ENCODE measurements around the gene IGF2. TPM values are rescaled to one million over a fixed set of nuclear protein-coding genes. Genes with fewer than 3 reads are reported as not detected.
"Not testable (repeated sequence)": the region's sequence is repeated elsewhere in the genome, so short reads cannot be mapped to it uniquely, and the experiment has no call there.

Gene IGF2
- total RNA-seq, 1 donor, result under 0.01 TPM

DNA sequence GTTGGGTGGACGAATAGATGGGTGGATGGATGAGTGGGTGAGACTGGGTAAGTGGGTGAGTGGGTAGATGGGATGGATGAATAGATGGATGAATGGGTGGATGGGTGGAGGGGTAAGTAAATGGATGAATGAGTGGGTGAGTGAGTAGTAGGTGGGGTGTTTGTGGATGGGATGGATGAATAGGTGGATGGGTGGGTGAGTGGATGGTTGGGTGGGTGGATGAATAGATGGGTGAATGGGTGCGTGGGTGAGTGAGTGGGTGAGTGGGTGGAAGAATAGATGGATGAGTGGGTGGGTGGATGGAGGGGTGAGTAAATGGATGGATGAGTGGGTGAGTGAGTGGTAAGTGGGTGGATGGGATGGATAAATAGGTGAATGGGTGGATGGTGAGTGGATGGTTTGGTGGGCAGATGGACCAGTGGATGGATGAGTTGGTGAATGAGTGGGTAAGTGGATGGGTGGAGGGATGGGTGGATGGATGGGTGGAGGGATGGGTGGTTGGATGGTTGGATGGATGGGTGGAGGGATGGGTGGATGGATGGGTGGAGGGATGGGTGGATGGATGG, 12.6 kb downstream of the IGF2 start:
- no peak for DNase-seq (ENCODE audit: low read depth in 2 of 3, low spot score in 2 of 3)

DNA sequence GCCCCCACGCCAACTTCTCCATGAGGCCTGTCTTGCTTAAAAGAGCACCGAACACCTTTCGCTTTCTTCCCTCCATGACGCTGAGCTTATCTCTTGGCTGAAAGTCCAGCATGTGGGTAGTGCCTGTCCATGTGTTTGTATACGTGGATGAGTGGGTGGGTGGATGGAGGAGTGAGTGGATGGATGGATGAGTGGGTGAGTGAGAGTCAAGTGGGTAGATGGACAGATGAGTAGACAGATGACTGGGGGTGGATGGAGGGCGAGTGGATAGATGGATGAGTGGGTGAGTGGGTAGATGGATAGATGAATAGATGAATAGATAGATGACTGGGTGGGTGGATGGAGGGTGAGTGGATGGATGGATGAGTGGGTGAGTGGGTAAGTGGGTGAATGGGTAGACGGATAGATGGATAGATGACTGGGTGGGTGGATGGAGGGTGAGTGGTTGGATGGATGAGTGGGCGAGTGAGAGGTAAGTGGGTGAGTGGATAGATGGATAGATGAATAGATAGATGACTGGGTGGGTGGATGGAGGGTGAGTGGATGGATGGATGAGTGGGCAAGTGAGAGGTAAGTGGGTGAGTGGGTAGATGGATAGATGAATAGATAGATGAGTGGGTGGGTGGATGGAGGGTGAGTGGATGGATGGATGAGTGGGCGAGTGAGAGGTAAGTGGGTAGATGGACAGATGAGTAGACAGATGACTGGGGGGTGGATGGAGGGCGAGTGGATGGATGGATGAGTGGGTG, 14.3 kb downstream of the IGF2 start:
- not testable (repeated sequence) for DNase-seq (ENCODE audit: low read depth in 2 of 3, low spot score in 2 of 3)

DNA sequence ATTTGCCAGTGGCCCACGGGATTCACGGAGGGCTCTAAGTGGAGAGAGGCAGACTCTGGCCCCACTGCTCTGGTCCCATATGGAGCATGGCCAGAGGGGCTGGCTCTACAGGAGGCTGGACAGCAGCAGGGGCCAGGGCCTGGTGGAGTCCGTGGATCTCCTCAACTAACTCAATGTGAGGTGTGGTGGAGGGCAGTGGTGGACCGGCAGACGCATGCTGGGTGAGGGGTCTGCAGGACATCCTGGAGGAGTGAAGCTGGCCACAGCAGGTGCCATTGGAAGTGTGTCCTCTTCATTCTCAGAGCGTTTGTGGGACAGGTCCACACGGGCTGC, 15.6 kb downstream of the IGF2 start:
- DNase-seq (ENCODE audit: low read depth in 2 of 3, low spot score in 2 of 3), result no peak

DNA sequence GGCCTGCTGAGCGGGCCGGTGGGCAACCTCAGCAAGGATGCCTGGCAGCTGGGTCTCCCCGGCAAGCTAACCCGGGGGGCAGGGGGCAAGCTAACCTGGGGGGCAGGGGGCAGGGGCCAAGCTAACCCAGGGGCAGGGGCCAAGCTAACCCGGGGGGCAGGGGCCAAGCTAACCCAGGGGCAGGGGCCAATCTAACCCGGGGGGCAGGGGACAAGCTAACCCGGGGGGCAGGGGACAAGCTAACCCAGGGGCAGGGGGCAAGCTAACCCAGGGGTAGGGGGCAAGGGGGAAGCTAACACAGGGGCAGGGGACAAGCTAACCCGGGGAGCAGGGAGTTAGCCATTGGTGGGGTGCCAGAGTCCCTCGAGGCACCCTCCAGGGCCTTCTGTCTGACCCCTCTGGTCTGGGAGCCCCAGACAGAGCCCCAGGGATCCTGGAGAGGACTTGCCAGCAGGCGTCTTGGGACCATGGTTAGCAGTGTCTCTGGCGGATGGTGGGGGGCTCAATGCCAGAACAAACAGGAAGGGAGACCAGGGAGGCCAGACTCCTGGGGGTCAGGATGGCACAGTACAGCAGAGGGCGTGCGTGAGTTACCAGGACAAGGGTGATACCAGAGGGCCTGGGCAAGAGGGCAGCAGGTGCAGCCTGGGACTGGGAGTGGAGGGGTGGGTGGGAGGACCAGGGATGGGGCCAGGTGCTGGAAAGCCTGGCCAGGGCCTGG, 16.1 kb downstream of the IGF2 start:
- no peak for DNase-seq (ENCODE audit: low read depth in 2 of 3, low spot score in 2 of 3)

DNA sequence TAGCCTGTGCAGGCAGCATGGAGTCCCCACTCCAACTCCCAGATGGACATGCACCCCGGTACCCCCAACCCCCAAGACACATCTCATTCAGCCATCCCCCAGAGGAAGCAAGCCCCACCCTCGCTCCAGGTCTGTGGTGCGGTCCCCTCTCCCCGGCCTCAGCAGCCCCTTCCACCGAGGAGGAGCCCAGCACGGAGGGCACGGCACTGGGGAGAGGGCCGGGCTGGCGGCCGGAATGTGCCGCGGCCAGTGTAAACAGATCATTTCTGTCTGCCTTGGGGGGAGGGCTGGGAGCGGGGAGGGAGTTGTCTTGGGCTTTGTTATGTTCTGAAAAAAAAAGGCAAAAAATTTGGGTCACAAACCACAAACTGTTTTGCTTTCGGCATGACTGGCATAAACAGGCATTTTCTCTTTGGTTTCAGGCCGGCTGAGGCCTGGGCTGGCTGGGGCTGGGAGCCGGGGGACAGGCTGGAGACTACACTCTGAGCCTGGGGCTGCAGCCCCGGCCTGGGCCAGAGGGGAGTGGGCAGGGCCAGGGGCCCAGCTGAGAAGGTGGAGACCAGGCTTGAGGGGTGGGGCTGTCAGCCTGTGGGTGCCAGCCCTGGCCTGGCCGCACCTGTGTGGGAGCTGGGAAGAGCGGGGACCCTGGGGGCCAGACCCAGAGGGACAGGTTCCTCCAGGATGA, 16.8 kb downstream of the IGF2 start:
- DNase-seq (ENCODE audit: low read depth in 2 of 3, low spot score in 2 of 3), result peak in 1 of 3 donors; percentile 33

DNA sequence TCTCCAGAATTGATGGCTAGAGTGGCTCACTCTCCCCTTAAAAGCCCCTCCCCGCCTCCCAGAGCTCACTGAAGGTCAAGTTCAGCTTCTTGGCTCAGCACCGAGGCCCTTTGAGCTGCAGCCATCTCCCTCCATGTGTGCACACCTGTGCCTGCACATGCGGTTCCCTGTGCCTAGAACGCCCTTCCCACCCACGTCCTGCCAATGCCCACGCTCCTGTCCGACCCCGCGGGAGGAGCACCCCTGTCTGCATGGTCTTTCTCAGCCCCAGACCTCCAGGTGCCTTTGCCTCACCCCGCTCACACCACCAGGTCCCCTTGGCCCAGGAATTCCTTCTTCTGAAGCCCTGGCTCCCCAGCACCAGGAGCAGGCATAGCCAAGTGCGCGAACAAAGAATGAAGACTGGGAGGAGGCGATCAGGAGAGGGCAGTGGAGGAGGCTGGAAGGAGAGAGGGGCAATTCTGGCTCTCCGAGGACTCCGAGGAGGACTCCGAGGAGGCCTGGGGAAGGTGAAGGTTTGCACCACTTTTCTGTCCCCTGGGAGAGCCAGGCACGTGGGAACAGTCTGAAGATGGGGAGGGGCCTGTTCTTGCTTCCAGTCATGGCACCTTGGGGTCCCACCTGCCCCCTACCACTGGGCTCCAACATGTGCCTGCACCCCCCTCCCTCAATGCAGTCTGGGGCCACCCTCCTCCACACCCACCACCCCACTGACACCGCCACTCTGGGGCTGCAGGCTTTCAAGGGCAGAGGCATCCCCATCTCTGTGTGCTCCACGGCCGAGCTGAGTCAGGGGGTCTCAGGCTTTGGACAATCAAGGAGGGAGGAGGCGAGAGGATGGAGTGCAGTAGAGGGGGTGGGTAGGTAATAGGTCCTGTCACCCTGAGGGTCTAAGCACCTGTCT, 17.7 kb downstream of the IGF2 start:
- no peak for DNase-seq (ENCODE audit: low read depth in 2 of 3, low spot score in 2 of 3)

DNA sequence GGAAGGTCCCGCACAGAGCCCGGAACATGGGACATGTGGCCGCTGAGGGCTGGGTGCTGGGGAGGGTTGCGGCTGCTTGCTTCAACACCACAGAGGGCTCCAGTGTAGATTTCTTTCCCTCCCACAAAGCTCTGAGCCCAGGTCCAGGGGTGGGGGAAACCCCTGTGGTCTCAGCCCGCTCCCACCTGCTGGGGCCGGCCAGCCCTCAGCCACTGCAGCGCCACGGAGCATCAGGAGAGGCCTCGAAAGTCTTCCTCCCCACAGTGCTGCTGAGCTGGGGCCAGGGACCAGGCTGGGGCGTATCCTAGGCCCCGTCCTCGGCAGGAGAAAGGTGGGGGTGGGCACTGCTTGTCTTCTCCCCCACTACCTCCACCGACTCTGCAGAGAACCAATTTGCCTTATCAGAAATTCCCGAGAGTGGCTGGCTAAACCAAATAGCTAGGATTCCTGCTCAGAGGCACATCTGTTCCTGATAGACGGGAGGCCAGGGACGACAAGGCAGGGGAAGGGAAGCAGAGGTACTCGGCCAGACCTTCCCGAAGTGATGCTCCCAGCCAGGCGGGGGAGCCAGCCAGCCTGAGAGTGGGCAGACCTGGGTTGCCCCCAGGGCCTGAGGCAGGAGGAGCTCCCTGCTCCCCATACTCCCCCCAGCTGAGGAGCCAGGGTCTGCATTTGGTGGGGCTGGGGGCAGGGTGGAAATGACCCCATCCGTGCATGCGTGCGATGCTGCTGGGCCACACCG, 18.7 kb downstream of the IGF2 start:
- no peak for DNase-seq (ENCODE audit: low read depth in 2 of 3, low spot score in 2 of 3)

DNA sequence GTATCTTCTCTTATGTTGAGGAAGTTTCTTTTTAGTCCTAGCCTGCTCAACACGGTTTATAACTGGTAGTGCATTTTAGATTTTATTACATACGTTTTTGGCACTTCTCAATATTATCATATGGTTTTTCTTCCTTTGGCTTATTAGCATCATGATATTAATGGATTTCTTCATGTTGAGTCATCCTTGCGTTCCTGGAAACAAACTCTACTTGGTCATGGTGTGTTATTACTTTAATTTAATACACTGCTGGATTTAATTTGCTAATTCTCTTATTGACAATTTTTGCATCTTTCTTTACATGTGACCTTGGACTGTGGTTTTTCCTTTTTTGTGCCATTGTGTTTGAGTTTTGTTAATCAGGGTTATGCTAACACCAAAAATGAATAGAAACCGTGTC, 20.5 kb downstream of the IGF2 start:
- no peak for DNase-seq (ENCODE audit: low read depth in 2 of 3, low spot score in 2 of 3)

DNA sequence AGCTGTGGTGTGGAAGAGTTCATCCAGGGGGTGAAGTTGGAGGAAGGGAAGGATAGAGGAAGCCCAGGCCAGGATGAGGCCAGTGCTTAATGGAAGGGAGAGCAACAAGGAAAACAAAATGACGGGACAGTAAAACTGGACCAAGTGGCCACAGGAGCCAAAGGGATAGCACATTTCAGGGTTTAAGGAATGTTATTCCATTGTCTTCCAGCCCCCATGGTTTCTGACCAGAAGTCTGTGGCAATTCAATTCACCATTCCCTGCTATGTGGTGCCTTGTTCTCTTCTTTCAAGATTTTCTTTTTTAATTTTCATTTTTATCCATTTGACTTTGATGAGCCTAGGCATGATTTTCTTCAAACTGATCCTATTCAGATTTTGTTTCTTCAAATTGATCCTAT, 22.5 kb downstream of the IGF2 start:
- DNase-seq (ENCODE audit: low read depth in 2 of 3, low spot score in 2 of 3), result no peak

DNA sequence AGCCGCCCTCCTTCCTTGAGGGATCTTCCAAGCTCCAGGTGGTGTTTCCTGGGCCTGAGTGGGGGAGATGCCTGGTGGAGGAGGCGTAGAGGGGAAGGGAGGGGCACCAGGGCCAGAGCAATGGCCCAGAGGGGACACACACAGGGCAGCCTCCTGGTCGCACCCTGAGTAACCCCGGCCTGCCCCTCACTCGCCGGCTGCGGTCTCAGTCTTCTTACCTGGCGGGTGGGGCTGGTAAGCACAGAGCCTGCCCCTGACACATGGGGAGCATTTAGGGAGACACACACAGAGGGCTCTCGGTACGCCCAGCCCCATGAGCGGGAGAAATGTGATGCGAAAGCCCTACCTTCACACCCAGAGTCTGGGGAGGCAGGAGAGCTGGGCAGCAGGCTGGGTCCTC, 23.9 kb downstream of the IGF2 start:
- DNase-seq (ENCODE audit: low read depth in 2 of 3, low spot score in 2 of 3), result no peak

DNA sequence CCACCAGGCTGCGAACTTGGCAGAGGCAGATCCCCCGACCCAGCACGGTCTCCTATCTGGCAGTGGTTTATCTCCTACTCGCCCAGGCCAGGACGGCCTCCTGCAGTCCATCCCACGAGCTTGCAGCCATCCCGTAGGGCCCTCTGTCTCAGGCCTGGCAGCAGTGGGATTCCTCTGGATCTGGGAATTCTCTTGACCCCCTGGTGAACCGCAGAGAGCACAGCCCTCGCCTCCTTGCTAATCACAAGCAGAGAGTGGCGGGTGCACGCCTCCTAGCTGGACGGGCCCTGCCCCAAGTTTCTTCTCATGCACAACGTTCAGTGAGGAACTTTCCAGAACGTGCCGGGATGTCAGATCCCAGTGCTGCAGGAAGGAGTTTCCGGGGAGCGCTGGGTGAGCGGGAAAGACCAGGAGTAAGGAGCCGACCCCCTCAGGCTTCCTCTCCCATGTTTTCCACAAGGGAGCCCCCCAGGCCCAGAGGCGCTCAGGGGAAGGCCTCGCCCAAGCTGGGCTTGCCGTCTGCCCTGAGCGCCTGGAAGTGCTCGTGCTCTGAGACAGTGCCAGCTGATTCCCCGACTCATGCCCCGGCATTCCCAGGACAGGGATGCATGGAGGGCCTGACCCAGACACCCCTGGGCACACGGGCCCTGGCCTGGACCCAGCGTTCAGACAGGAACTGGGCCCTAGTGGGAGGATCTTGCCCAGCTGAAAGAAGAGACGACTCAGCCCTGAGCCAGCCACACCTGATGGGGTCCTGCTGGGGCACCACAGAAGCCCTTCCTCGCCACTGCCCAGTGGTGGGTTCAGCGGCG, 24.6 kb downstream of the IGF2 start:
- DNase-seq (ENCODE audit: low read depth in 2 of 3, low spot score in 2 of 3), result no peak

DNA sequence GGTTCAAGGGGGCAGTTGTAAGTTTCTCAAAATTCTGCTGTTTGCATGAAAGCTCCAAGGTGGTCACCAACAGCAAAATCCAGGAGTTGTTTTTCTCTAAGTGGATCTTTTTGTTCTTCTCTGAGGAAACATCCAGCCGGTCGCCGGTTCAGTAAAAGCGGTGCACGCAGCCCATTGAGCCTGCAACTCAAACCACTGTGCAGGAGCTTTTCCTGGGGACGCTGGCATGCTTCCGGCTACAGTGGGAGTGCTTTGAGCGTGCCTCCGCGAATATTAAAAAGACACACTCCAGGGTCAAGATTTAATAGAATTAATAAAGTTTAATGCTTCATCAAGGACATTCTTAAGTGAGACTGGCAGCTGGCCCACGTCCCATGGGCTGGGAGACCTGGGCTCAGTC, 25.4 kb downstream of the IGF2 start:
- no peak for DNase-seq (ENCODE audit: low read depth in 2 of 3, low spot score in 2 of 3)

DNA sequence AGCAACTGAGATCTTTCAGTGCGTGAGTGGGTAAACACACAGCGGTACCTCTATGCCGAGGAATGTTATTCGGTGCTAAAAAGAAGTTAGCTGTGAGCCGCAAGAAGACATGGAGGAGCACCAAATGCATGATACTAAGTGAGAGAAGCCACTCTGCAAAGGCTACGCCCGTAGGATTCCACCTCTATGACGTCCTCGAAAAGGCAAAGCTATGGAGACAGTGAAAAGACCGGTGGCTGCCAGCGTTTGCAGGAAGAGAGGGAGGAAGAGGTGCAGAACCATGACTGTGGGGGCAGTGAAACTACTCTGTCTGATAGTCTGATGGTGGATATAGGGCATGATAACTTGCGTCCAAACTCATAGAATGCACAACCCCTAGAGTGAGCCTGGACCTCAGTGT, 28.7 kb downstream of the IGF2 start:
- DNase-seq (ENCODE audit: low read depth in 2 of 3, low spot score in 2 of 3), result no peak

DNA sequence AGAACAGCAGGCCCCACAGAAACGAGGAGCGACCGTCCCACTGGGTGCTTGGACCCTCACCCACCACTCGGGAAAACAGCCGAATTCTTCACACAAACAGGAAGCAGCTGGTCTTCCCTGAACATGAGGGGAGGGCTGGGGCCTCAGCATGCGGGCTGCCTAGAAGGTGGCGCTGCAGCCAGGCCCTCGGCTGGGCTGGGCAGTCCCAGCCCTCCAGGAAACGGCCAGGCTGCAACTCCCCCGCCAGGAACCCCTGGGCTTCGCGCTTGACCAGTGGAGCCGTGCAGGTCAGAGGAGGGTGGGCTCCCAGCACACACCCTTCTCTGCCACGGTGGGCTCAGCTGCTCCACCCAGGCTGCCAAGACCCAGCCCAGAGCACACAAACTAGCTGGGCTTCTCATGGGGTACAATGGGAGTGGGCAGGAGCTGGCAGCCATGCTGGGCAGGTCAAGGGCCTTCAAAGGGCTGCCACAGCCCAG, 29.6 kb downstream of the IGF2 start:
- DNase-seq (ENCODE audit: low read depth in 2 of 3, low spot score in 2 of 3), result peak in 1 of 3 donors; percentile 52

DNA sequence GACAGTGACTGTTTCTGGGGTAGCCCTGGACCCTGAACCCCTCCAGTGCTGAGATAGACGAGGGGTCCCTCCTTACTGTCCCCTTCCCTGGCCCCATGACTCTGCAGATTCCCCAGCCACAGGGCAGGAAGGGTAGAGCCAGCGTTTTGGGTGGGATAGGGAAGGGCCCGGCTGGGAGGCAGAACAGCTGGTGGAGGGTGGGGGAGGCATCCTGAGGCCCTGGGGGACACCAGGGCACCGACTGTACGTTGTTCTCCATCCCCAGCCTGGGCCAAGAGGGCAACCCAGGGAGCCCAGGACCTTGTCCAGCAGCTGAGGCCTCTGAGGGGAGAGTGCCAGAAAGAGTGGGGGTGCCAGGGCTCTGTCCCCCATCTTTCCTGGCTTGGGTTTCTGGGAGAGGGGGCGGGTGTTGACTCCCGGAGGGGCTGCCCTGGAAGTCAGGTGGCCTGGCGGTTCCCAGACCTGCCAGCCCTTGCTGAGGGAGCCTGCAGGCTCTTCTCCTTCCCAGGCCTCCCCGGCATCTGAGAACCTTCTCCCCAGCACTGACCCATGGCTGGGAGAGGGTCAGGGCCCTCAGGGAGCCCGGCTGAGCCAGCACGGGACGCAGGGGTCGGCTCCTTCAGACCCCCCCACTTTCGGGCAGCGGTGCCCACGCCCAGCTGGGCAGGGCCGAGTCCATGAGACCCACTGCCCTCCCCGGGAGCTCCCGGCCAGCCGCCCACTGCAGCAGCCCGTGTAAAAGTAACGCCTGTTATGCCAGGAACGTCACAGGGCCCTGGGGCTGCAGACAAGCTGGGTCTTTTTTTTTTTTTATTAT, 30.3 kb downstream of the IGF2 start:
- no peak for DNase-seq (ENCODE audit: low read depth in 2 of 3, low spot score in 2 of 3)

DNA sequence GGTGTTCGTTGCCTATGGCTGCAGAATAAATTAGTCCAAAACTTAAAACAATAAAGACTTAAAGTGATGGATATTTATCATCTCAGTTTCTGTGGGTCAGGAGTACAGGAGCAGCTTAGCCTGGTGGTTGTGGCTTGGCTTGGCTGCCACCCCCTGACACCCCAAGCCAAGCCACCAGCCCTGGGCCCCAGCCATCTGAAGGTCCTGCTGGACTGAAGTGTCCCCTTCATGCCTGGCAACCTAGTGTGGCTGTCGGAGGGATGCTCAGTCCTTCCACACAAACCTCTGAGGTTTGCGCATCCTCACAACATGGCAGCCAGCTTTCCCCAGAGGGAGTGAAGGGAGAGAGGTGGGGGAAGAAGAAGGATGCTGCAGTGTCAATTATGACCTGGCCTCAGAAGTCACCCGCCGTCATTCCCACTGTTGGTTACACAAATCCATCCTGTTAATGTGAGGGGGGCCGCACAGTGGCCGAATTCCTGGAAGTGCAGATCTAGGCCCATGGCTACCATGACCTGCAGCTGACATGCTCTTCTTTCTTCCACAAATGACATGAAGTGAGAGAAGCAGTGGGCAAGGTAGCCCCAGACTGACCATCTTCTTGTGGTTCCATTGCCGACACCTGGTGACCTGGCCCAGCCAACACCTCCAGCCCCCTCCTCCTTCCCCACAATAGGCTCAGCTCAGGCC, 31.1 kb downstream of the IGF2 start:
- no peak for DNase-seq (ENCODE audit: low read depth in 2 of 3, low spot score in 2 of 3)

DNA sequence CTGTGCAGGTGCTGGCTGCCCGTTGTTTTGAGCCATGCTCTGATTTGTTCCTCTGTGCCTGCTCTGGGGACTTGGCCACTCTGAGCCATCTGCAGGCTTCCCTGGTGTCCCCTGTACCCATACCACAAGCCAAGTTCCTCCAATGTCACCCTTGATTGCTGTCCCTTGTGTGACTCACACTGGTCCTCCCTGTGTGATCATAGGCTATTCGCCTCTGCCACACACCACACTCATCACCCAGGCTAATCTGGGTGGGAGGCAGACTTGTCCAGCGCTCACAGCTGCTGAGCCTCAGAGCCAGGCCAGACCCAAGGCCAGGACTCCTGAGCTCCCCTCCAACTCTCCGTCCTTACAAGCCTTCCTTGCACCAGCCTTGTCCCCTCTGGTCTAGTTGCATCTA, 31.7 kb downstream of the IGF2 start:
- no peak for DNase-seq (ENCODE audit: low read depth in 2 of 3, low spot score in 2 of 3)

Data from hematopoietic multipotent progenitor cell (in vitro differentiated cells).